HG03060 (cell line): ENCODE measurements around the gene MS4A15.
"Not testable (repeated sequence)": the region's sequence is repeated elsewhere in the genome, so short reads cannot be mapped to it uniquely, and the experiment has no call there.

Experiments used
- ATAC-seq: cut with Tn5 transposase; IDR thresholded peaks from one replicate; pipeline ENCODE4 v1.9.1; 2021; ENCODE audit warnings: low read depth, moderate number of reproducible peaks; ENCODE audit not compliant: unreplicated experiment

Gene MS4A15, protein sequence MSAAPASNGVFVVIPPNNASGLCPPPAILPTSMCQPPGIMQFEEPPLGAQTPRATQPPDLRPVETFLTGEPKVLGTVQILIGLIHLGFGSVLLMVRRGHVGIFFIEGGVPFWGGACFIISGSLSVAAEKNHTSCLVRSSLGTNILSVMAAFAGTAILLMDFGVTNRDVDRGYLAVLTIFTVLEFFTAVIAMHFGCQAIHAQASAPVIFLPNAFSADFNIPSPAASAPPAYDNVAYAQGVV

DNA sequence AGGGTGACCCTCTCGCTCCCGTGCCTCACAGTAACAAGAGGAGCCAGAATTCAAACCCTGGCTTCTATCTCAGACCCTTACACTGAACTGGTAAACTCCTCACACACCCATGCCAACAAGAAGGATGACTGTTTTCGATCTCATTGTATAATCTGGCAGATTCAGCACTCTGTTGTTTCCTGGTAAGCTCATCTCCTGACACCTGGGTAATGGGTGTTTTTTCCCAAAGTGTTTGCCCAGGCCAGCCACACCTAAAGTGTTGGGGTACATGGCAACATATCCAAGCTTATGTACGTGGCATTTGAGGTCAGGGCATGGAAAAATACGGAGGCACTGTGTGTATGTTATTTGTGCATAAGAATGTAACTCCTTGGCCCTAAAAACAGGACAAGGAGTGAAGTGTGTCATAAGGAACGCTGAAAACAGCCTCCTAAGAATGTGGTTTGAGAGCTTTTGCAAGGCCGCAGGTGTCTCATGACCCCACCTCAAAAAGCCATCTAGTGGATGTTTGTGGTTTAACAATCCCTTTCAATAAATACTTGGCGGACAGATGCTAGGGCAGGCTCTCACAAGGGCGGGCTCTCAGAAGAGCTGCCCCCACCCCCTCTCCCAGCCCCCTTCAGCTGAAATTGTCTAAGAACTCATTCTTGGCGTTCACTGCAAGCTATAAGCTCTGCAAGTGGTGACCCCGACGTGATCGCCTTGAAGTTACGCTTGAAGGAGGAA lies at the start of gene MS4A15:
Gene MS4A15, plus strand, starts transcription at position 561 of the 726 bp plus-strand sequence. CDS start 6,867 bp downstream, outside the sequence.
- no peak for ATAC-seq

DNA sequence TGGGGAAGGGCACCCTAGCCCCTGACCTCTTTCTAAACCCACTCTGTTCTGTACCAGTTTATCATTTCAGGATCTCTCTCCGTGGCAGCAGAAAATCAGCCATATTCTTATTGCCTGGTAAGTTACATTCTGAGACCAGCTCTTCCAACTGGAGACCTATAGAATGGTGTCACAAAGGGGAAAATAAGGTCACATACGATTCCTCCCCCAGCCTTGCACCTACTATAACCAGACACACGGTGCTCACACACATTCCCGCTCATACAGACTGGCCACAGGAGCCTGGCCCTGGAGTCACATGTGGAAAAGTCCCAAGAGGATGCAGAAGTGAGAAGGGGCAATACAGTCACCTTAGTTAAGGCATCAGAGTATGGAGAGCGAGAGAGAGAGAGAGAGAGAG lies 49.7 kb upstream of the MS4A15 start:
- no peak for ATAC-seq

DNA sequence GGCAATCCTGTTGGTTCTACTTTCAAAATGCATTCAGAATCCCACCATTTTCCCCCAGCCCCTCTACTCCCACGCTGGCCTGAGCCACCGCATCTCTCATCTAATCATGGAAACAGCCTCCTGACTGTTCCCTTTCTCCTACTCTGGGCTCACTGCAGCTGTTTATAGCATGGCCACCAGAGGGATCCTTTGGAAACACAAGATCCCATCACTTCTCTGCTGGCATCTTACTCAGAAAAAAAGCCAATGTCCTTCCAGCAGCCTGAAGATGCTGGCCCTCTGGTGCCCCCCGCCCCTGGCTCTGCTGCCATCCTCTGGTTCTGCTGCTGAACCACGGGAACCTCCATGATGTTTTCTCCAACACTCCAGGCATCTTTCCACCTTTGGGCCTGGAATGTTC lies 46.2 kb upstream of the MS4A15 start:
- ATAC-seq, result no peak

DNA sequence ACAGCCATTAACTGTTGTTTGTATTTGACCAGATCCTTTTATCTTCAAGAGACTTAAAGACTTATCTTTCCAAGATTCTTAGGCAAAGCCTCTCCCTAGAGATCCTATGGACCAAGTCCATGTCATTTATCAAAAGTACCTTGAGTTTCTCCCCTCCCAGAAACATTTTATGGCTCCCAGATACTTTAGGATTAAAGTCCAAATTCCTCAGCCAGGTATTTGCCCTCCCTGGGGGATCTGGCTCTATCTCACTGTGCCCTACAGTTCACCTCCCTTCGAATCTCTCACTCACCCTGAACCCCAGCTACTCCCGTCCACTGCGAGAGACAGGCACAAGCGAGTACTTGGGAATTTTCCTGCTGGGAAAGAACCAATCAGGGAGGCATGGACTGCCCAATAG lies 45.4 kb upstream of the MS4A15 start:
- ATAC-seq, result no peak

DNA sequence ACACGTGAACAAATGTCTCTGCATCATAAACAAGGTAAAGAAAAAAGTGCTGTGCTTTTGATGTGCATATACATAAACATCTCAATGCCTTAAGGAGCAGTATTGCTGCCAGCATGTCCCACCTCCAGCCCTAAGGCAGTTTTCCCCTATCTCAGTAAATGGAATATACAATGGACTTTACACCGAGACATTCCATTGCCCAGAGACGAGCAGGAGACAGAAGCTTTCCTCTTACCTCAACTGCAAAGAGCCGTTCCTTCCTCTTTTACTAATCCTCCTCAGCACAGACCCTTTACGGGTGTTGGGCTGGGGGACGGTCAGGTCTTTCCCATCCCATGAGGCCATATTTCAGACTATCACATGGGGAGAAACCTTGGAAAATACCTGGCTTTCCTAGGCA lies 43.2 kb upstream of the MS4A15 start:
- not testable (repeated sequence) for ATAC-seq

DNA sequence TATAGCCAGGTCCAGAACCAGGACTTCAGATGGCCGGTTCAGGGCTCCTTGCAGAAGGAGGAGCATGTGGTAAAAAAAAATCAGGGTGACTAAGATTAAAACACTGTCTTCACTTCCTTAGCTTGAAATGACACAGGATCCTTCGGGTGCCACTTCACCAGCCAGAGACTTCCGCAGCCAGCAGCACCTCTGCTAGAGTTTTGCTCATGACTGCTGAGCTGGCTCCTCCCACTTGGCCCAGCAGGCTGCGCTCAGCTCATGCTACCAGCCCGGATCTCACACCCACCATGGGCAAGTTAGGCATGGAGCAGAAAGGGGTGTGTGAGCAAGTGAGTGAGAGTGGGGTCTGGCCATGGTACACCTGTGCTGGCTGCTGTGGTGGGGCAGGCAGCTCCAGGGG lies 38.7 kb upstream of the MS4A15 start:
- no peak for ATAC-seq

DNA sequence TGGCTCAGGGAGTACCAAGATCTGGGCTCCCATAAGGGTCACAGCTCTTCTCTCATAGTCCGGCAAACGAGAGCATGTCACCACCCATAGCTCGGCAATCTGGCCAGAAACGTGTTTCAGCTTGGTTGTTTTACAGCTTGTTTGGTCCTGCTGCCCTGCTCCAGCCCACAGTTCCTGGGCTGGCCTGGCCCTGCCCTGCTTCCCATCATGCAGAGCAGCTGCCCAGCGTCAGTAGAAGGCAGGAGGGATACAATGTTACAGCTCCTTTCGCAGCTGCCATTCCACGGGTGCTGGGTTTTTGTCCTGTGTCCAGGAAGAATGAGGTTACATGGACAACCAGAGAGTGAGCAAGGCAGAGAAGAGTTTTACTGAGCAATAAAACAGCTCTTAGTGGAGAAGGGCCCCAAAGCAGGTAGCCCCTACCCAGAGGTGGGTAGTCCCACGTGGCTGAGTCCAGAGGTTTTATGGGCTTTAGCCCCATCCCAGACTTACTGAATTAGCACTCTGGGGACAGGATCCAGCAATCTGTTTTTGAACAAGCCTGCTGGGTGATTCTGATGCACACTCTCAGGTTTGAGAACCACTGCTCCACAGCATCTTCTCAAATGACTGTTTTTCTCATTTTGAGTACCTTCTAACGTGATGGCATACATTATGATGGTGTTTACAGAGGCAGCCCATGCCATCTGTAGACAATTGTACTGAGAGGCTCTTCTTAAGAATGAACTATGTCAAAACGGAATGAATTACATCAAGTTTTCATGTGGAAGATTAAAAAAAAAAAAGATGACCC lies 37.9 kb upstream of the MS4A15 start:
- ATAC-seq, result no peak

DNA sequence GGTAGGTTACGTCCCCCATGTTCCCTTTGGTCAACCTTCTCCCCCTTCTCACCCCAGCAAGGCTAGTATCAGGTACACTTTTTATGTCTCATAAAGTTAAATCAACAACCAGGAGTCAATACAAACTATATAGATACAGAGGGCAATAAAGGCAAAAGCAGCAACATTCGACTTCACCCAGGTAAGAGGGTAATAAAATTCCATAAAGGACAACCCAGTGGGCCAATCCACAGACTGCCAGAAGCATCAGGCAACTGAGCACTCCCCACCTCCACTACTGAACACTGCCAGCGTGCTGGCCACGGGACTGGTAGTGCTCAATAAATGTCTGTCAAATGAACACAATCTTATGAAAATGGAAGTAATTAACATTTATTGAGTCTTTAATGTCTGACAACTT lies 37.3 kb upstream of the MS4A15 start:
- ATAC-seq, result no peak

DNA sequence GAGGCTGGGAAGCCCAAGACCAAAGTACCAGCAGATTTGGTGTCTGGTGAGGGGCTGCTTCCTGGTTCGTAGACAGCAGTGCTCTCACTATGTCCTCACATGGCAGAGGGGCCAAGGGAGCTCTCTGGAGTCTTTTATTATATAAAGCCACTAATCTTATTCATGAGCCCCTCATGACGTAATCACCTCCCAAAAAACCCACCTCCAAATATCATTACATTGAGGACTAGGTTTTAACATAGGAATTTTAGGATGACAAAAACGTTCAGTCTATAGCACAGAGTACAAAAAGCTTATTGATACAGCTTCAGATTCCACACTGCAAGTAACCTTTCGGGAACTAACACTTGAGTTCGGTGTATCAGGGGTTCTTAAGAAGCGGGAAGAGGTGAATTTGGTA lies 36.2 kb upstream of the MS4A15 start:
- ATAC-seq, result no peak

DNA sequence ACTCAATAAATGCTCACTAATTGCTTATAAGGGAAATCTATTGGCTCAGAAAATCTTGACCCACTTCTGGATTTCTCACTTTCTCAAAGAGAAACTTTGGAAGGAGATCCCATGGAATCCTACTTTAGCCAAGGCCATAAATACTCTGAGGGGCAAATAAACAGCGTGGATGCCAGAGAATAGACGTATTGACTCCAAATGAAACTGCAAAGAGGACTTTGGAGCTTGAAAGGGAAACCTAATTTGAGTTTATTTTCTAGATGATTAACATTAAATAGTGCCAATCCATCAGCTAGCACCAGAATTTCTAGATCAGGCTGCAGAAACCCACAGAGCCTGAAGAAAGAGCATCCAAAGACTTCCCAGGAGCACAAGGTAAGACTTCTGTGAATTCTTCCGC lies 32.2 kb upstream of the MS4A15 start, which contains the start of gene MS4A18:
Gene MS4A18, plus strand, starts transcription at position 301 of the 400 bp plus-strand sequence.
- no peak for ATAC-seq

DNA sequence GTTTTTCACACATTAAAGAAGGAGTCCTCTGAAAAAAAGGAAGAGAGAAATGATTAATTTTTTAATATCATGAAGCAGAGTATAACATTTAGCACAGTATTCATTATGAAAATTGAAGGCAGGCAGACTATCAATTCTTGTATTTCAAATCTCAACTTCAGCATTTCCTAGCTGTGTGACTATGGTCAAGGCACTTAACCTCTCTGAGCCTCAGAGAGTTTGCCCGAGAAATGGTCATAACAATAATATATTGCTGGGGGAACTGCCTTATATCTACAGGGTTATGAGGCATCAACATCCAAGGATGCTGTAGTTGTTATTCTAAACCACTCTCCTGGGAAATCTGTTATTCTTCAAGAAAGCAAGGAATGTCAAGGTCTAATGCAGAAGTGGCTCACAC lies 31.1 kb upstream of the MS4A15 start:
- no peak for ATAC-seq

DNA sequence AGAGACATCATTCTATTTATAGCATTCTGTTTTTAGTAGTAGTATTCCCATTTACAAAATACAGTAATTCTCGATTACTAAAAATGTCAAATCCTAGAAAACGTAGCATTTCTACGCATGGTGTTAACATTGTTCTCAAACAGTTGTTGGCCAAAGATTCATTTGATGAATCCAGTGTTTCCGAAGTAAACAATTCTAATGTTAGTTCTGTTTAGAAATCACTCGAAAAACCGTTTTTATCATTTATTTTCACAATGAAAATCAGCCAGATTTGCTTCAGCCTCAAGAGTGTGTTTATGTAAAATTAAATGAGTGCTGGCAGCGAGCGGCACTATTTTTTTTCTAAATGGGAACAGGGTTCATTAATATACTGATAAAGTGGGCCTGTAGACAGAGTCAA lies 25.1 kb upstream of the MS4A15 start:
- no peak for ATAC-seq

DNA sequence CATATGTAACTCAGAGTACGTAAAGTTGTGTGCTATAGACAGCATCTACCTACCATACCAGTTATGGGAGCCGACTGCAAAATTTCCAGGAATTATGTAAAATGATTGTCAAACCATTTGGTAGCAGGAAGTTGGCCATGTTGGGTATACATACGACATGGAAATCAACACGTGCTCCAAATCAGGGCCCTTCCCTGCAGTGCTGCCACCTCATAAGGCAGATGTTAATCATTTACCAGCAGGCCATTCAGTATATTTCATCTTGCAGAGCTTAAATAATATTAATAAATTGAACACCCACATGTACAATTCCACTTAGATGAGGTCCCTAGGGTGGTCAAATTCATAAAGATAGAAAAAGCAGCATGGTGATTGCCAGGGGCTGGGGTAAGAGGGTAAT lies 22.4 kb upstream of the MS4A15 start:
- no peak for ATAC-seq

DNA sequence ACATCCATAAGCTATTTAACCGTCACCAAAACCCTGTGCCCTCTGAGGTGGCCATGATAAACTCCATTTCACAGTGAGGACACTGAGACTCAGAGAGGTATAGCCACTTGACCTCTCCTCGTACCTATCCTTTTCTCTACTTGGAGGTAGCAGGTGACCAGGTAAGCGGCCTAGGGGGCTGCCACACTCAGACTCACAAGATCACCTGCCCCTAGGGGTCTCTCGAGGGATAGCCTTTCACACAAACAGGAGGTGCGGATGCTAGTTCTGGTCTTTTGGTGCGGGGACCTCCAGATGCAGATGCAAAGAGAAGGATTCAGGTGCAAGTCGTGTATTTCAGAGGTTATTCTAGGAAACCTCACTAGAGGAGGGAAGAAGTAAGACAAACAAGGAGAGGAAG lies 17.6 kb upstream of the MS4A15 start:
- no peak for ATAC-seq

DNA sequence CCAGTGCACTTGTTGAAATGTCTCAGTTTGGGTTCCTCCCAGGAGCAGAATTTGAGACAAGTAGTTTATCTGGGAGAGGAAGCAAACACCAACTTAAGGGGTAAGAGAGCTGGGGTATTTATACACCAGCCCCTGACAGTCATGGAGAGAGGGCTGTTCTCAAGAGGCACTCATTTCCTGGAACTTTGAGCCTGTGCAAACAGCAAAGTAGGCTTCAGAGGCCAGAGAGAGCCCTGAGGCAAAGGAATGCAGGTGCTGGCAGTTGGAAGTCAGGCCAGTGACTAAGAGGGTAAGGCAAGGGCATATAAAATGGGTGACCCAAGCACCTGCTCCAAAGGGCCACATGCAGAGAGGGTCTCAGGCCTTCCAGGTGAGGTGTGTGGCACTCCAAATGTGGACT lies 16.1 kb upstream of the MS4A15 start:
- ATAC-seq, result no peak

DNA sequence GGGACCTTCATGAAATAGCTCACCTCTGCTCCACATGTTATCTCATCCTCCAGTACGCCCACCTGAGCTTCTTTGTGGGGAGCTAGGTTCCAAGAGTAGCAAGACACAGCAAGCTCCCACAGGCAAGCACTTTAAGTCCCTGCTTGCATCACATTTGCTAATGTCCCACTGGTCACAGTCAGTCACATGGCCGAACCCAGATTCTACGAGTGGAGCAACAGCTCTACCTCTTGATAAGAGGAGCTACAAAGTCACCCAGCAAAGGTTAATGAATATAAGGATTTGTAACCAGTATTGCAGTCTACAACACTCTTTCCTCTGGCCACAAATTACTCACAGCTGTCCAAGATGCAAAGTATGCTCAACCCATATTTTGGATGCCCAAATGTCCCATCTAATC lies 15.2 kb upstream of the MS4A15 start:
- ATAC-seq, result no peak

DNA sequence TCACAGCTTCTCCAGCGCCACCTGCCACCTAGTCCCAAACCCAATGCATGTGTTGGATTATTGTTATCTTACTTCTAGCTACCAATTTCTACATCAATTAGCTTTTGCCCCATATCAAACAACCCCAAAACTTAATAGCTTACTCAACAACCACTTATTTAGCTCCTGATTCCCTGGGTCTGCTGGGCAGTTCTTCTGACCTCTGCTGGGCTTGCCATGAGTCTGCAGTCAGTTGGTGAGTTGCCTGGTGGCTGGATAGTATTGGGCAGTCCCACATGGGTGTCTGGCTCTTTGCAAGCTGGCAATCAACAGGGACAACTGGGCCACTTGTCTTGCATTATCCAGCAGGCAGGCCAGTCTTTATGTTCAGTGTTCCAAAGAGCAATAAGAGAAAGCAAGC lies 13.6 kb upstream of the MS4A15 start:
- ATAC-seq, result no peak

DNA sequence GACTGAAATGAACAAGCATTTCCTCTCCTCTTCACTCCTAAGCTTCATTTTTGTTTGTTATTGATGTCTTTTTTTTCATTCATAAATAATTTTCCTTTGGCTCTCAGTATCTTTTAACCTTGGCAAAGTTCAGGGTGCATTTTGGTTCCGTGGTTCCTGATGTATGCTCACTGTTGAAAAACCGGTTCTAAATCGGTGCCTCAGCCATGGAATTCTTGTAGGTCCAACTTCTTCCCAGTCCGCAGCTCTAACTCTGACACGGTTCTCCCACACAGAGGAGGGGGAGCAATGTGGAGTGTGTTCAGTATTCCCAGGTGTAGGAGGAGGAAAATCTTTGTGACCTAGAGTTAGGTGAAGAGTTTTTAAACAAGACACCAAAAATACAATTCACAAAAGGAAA lies 12.6 kb upstream of the MS4A15 start:
- no peak for ATAC-seq

DNA sequence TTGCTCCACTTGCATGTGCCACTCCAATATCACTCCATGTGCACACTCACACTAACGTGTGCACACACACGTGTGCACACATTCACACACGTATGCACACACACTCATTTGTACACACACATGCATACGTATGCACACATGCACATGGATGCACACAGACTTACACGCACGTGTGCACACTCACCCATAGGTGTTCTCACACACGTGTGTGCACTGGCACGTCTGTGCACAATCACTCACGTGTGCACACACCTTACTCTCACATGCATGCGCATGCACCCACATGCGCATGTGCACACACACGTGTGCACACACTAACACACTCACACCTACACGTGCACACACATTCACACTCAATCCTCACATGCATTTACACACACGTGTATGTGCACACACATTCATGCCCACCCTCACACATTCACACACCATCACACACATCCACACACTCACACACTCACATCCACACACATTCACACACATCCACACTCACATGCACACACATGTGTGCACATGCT lies 9.3 kb upstream of the MS4A15 start:
- no peak for ATAC-seq

DNA sequence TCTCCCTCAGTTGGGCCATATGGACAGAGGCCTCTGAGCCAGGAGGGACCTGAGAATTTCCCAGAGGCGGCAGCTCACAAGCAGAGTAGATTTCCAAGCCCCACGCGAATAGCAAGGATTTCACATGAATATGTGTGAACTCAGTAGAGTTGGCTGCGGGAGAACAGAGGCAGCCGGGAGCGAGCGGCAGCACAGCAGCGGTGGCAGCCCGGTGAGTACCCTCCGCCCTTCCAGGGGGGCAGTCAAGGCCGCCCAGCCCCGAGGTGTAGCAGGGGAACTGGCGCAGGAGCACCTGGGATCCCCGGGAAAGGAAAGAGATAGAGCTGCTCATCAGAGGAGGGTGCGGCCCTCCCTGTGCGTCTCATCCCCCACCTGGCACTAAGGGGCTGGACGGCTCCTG lies 8.4 kb upstream of the MS4A15 start:
- no peak for ATAC-seq

DNA sequence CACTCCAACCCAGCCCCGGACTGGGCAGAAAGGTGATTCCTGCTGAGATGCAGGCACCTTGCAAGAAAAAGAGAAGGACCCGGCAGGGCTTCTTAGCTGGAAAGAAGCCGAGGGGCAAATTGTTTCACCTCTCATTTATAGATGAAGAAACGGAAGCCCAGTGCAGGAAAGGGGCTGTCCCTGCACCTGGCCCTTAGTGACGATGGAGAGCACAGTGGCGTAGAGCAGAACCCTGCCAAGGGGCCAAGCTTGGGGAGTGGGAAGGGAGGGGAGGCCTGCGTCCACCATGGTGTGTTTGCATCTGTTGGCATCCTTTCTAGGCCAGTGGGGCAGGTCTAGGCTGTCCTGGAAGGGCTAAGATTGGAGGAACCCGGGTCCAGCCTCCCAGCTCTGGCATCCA lies 7.8 kb upstream of the MS4A15 start:
- ATAC-seq, result no peak
